Ovary (tissue), 3 donors: Measurements from ENCODE around the gene CGN.

Experiments used
- EP300 ChIP-seq: sonication (generic); formaldehyde crosslinking; IDR thresholded peaks from one replicate; pipeline ENCODE4 v1.6.1; 2017; ENCODE audit warnings: antibody characterized with exemption
- POLR2A ChIP-seq: fragments of 450-650 bp; IDR thresholded peaks from one replicate; pipeline ENCODE4 v1.6.1; 2017; ENCODE audit warnings: antibody characterized with exemption, mild to moderate bottlenecking, moderate library complexity
- TF ChIP-seq, protein P1 (sequence below), 3 donors: fragments of 450-650 bp in 2 of 3; fragments of 200-600 bp in 1 of 3; IDR thresholded peaks; one replicate each; pipeline versions ENCODE4 v1.5.1 to v1.8.0; 2016 to 2022; ENCODE audit warnings: antibody characterized with exemption in 3 of 3, mild to moderate bottlenecking in 1 of 3
- donor health status: DM: no; HTN: no; CAD: no.

- TF ChIP-seq, protein P1, sequence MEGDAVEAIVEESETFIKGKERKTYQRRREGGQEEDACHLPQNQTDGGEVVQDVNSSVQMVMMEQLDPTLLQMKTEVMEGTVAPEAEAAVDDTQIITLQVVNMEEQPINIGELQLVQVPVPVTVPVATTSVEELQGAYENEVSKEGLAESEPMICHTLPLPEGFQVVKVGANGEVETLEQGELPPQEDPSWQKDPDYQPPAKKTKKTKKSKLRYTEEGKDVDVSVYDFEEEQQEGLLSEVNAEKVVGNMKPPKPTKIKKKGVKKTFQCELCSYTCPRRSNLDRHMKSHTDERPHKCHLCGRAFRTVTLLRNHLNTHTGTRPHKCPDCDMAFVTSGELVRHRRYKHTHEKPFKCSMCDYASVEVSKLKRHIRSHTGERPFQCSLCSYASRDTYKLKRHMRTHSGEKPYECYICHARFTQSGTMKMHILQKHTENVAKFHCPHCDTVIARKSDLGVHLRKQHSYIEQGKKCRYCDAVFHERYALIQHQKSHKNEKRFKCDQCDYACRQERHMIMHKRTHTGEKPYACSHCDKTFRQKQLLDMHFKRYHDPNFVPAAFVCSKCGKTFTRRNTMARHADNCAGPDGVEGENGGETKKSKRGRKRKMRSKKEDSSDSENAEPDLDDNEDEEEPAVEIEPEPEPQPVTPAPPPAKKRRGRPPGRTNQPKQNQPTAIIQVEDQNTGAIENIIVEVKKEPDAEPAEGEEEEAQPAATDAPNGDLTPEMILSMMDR (IDR thresholded peaks at IDR 0.05), result no peak
- TF ChIP-seq POLR2A (no peak), EP300 (no peak)
Observed at GRCh38 chr1:151486557-151486956, 24.6 kb upstream of the CGN start.
